Non-pigmented ciliary epithelial cell (primary cell): ENCODE results near the gene CXCL13.
A peak's percentile ranks its signal among the peaks of the same experiment; 100 is the strongest.
"Not testable (repeated sequence)": the region's sequence is repeated elsewhere in the genome, so short reads cannot be mapped to it uniquely, and the experiment has no call there.

Experiments used
- DNase-seq: peaks from one replicate; pipeline ENCODE4 v3.0.0-alpha.2; 2010; ENCODE audit warnings: low read depth

The CXCL13 gene

GRCh38 chr4:77601614-77602187 lies 3.9 kb upstream of the CXCL13 start:
- DNase-seq, result no peak

DNA sequence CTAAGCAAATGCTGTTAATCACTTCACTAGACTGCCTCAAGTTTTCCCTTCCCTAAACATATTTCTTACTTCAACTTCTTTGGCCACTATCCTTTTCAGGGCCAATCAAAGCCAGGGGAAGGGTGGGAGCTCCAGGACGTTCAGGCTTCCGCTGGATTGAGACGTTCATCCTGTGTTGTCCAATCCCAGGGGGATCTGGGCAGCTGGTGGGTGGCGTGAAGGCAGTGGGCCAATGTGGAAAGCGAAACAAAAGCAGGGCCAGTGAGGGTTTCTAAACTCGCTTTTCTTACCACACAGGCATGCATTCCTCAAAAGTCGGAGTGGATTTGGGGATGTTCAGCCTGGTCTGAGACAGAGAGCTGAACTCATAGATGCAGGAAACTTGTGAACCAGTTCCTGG lies 7.6 kb downstream of the CXCL13 start:
- no peak for DNase-seq

GRCh38 chr4:77615153-77615552 lies 9.5 kb downstream of the CXCL13 start:
- DNase-seq, result no peak

DNA sequence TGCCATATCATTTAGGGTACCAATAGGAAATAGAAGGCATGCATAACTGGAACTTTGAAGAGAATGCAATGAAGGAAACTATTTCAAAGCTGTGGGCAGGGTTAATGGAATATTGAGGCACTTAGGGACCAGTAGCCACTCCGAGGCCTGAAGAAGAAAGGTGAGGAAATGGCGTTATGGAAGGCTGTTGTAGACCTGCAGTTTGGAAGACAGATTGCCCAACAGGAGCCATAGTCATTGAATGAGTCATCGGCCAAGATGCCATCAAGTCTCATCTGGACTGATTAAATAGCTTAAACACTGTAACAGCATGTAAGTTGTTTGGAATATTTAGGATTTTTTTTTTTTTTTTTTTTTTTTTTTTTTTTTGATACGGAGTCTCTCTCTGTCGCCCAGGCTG lies 11.6 kb downstream of the CXCL13 start:
- no peak for DNase-seq

DNA sequence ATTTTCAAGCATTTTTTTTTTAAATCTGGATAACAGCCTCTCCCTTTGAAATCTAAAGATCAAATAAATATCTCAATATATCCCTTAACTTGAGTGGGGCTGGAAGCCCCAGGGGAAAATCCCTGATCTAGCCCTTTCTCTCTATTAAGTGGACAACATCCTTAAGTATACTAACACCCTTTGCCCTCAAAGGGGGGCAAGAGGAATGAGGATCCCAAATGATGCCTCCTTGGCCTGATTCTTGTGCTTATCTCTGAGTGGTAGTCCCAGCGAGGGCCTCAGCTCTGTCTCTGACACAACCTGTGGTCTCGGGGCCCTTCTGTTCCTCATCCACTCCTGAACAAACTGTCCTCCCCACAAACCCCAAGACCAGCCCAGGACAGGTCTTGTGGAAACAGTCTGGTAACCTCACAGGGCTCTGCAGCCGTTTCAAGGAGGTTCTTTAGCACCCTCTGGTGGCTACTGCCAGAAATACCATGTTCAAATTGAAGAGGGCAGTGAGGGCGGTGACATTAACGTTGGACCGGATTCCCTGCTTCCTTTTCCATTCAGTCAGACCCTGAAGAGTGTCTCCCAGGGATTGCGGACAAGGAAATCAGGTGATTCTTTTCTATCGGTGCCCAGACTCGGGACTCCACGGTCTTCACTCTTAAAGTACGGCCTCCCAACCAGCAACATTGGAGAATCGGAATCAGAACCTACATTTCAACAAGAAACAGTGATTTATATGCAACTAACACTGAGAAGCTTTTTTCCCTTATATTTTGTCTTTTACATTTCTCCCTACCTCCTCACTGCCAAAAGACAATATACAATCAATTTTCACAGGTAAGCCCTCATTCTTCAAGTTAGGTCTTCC lies 13.0 kb downstream of the CXCL13 start:
- no peak for DNase-seq

DNA sequence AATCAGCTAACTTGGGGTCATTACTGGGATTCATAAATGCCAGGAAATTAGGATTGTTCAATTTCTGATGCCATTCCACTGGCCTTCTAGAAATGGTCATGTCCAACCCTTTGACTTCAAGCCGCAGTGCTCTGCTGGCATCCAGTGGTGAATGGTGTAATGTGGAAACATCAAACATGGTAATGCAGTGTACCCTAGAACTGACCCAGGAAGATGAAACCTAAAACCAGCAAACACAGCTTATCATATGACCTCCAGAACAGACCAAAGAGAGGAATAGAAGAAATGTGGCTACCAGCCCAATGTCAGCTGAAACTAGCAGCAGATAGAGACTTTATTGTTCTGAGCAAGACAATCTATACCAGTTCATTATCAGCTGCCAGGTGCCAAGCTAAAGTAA lies 13.8 kb downstream of the CXCL13 start:
- no peak for DNase-seq

GRCh38 chr4:77621254-77621653 lies 15.6 kb downstream of the CXCL13 start:
- no peak for DNase-seq

DNA sequence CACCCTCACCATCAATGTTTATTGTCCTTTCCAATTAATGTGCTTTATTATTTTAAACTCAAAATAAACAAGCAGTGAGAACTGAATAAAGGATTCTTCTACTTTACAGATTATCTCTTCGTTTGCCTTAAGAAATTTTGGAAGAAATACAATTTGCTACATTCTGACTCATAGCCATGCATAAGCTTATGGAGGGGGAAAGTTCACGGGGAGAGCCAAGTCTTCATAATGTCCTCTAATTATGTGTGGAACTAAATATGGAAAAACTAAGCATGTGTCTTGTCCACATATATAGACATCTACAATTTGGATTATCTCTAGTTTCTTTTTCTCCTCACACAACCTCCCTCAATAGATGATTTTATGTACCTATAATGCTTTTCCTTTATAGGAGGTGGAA lies 17.5 kb downstream of the CXCL13 start:
- DNase-seq, result no peak

DNA sequence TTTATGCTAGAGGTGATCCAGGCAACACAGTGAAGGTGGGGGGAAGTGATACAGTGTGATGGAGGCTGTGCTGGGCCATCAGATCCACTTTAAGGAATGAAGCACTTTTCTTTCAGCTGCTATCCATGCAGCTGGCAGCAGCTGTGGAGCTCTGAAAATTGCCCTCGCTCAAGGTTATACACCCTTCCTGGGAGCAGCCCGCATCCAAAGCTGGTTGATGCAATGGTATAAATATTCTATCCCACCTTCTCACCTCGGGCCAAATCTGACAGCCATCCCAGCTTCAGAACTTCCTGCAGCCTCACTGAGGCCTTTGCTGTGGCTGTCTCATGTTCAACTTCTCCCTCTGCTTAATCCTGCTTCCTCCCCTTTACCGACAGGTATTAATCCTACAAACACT lies 18.6 kb downstream of the CXCL13 start:
- DNase-seq, result no peak

GRCh38 chr4:77625485-77625884 lies 19.9 kb downstream of the CXCL13 start:
- DNase-seq, result no peak

- DNase-seq, result no peak
These were observed 24.3 kb downstream of the CXCL13 start for GRCh38 chr4:77629885-77630284.

- DNase-seq, result no peak
These were observed 25.7 kb downstream of the CXCL13 start for GRCh38 chr4:77631276-77631675.

GRCh38 chr4:77634132-77634785 lies 28.6 kb downstream of the CXCL13 start:
- DNase-seq, result no peak

DNA sequence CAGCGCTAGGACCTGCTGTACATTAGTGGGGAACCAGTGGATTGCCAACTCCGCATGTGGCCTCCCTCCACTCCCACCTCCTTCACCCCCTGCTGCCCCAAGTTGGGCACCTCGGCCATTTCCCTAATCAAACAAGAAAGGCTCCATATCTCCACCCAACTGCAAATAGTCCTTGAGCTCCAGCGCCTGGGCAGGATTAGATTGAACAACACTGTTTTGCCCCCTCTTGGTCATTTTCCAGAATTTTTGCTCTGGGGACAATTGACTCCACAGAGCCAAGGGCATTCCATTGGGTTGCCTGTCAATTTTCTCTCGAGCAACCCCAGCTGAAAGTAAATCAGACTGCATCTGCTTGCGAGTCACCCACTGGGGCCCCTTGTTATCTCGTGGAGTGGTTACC lies 29.6 kb downstream of the CXCL13 start:
- no peak for DNase-seq

DNA sequence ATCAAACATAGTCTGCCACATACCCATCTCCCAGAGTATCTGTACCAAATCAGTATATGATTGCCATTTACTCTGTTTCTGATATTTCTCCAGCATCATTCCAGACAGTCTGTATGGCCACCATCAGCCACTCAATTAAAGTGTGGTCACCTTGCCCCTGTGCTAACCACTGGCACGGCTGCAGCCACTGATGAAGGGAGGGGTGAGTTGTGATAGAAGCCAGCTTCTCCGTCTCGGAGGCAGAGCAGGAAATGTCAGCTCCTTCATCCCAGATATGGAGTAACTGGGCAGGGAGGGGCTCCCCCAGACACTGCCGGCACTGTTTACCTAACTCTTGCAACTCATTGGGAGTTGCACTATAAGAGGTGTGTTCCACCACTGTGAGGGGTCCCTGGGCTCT lies 30.3 kb downstream of the CXCL13 start:
- DNase-seq, result no peak

- DNase-seq, result peak; percentile 79
These were observed 31.3 kb downstream of the CXCL13 start for GRCh38 chr4:77636902-77637301.

GRCh38 chr4:77644069-77644468 lies 38.4 kb downstream of the CXCL13 start:
- DNase-seq, result not testable (repeated sequence)

DNA sequence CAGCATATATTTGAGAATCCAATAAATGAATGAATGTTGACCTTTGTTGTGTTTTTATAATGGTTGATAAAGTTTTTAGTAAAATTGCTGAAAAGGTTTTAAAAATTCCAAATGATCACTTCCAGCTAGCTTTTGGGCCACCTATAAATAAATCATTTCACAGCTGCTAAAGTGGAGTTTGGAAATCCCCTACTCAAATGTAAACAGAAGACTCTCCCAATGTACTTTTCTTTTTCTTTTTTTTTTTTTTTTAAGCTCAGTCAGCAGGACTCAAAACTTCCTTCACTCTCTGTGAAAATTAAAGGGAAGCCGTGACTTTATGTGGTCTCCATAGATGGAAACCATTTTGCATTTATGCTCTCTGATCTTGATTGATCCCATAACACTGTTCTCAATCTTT lies 45.2 kb downstream of the CXCL13 start:
- DNase-seq, result no peak

DNA sequence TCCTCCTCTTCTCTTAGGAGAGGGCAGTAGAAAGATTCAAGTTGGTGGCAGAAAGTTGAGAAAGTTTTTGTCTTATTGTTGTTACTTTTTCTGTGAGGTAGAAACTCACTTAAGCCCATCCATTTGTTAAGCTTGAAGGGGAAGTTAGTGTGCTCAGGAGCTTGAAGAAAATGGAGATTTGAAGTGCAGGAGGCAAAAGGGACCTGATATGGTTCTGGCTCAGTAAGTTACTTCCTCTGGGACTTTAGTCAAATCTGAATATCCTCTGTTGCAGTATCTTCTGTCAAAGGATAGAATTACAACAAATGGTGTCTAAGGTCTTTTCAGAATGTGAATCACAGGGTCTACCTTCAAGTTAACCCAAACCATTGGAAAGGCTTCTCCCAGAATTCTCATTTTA lies 46.2 kb downstream of the CXCL13 start:
- DNase-seq, result no peak

DNA sequence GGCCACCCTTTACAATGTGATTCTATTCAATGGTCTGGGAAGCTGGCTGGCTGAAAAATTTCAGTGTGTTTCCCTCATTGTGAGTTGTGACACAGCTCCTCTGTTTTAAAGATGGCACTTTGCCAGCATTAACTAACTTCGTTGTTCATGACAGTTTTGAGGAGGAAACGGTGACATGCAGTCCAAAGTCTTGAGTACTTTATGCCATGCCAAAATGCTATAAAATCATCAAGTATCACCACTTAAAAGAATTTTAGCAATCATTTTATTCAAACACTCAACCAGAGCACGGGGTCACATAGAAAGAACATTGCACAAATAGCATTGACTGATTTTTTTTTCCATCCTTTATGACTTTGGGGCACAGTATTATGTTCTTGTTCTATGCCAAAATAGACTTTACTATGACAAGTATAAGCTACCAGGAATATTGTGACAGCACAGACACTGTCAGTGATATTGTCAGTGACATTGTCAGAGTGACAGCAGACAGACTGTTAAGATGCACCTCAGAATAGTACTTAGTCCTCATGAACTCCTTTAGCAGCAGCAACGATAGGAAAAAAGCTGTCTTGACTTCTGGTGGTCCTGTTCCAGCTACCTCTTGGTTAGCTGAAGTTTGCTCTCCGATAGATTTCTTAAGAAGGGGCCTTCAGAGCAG lies 46.7 kb downstream of the CXCL13 start:
- no peak for DNase-seq

- no peak for DNase-seq
These were observed 47.6 kb downstream of the CXCL13 start for GRCh38 chr4:77653162-77653758.

GRCh38 chr4:77660318-77660717 lies 54.7 kb downstream of the CXCL13 start:
- DNase-seq, result not testable (repeated sequence)
